Measurements from ENCODE around the gene CADM2.

The CADM2 gene

DNA sequence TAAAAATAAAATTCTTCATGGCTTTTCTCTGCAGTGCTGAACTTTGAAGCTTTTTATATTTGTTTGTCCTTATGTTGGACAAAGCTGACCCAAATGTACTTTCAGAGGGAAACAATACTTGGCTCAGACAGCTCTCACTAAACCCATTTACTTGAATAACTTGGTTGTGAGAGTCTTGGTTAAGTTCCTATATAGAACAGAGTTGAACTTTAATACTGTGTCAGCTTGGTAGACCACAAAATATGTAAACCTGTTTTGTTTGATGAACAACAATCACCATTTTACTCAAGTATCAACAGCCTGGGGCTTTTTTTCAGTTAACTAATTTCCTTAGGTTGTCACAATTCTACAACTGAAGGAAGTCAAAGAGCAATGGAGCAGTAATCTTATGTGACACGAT is 211.9 kb downstream of the CADM2 start:
- Histone ChIP-seq H3K36me3 (ENCODE audit: insufficient read depth, low read length) (no peaks in the 10 kb centered on the region), H3K9me3 (ENCODE audit: low read depth, low read length) (no peaks in the 10 kb centered on the region), H3K9ac (ENCODE audit: insufficient read length) (no peak overlapping the region), H3K4me3 (no peak overlapping the region), H3K27ac (no peak overlapping the region)
- TF ChIP-seq FOXP2 (optimal IDR thresholded peaks at IDR 0.05; ENCODE audit: control extremely low read depth, extremely low read length, insufficient read depth): no peak
- TF ChIP-seq EZH2 (IDR thresholded peaks at IDR 0.05): no peak
- no peak for TF ChIP-seq POLR2AphosphoS5 (IDR thresholded peaks at IDR 0.05; ENCODE audit: borderline replicate concordance, low read depth, low read length)
- no peak for DNase-seq (ENCODE audit: low read depth, low spot score)

DNA sequence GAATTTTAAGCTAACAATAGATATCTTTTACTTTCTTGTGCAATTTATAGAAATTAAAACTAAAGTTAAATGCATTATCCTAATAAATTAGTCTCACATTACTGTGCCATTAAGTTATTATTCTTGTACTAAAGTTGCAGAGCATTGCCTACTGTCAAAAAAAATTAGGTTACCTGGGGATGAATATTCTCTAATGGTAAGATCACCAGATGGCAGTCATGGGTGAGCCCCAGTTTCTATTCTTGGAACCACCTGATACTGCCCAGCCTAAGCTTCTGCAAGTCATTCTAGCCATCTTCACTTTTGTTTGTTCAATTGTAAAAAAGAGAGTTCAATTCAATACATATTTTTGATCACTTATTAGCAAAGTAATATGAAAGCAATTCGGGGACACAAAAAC is 213.2 kb downstream of the CADM2 start:
- DNase-seq (ENCODE audit: low read depth, low spot score): no peak
- no peak overlapping the region for H3K27ac ChIP-seq

DNA sequence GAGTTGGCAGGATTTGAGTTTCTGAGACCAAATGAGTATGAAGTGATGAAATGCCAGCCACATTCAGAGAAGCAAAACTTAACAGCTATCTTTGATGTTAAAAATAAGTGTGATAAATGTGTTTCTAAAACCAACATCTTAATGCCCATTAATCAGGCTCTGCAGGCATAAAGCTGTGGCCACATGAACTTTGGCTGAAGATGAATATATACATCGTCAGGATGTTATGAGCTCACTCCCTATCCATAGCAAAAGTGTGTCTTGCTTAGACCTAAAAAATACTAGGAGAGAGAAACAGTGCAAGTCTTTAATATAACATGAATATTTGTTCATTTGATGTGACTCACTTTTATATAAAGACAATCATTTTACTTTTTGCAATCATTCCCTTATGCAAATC is 218.0 kb downstream of the CADM2 start:
- Histone ChIP-seq H3K9me3 (ENCODE audit: low read depth, low read length) (no peaks in the 10 kb centered on the region), H3K36me3 (ENCODE audit: insufficient read depth, low read length) (no peaks in the 10 kb centered on the region), H3K27ac (no peak overlapping the region), H3K4me3 (no peak overlapping the region), H3K9ac (ENCODE audit: insufficient read length) (no peak overlapping the region)
- TF ChIP-seq POLR2AphosphoS5 (IDR thresholded peaks at IDR 0.05; ENCODE audit: borderline replicate concordance, low read depth, low read length) (no peak), FOXP2 (optimal IDR thresholded peaks at IDR 0.05; ENCODE audit: control extremely low read depth, extremely low read length, insufficient read depth) (no peak)
- DNase-seq (ENCODE audit: low read depth, low spot score): no peak

More for the DNA sequence above, 213.2 kb downstream of the CADM2 start:
- Histone ChIP-seq H3K9me3 (ENCODE audit: low read depth, low read length) (no peaks in the 10 kb centered on the region), H3K9ac (ENCODE audit: insufficient read length) (no peak overlapping the region), H3K36me3 (ENCODE audit: insufficient read depth, low read length) (no peaks in the 10 kb centered on the region), H3K4me3 (no peak overlapping the region)
- TF ChIP-seq POLR2AphosphoS5 (IDR thresholded peaks at IDR 0.05; ENCODE audit: borderline replicate concordance, low read depth, low read length) (no peak), EZH2 (IDR thresholded peaks at IDR 0.05) (no peak)

- TF ChIP-seq FOXP2 (optimal IDR thresholded peaks at IDR 0.05; ENCODE audit: control extremely low read depth, extremely low read length, insufficient read depth) (no peak), EZH2 (IDR thresholded peaks at IDR 0.05) (no peak), POLR2AphosphoS5 (IDR thresholded peaks at IDR 0.05; ENCODE audit: borderline replicate concordance, low read depth, low read length) (no peak)
- Histone ChIP-seq H3K27ac (peak overlapping the region; percentile 71), H3K4me3 (peak overlapping the region; percentile 35; the same call in 1 of the 2 replicates), H3K9ac (ENCODE audit: insufficient read length) (no peak overlapping the region), H3K9me3 (ENCODE audit: low read depth, low read length) (no peaks in the 10 kb centered on the region), H3K36me3 (ENCODE audit: insufficient read depth, low read length) (no peaks in the 10 kb centered on the region)
- no peak for DNase-seq (ENCODE audit: low read depth, low spot score)
Measured at GRCh38 chr3:85182975-85183752, 224.4 kb downstream of the CADM2 start.

DNA sequence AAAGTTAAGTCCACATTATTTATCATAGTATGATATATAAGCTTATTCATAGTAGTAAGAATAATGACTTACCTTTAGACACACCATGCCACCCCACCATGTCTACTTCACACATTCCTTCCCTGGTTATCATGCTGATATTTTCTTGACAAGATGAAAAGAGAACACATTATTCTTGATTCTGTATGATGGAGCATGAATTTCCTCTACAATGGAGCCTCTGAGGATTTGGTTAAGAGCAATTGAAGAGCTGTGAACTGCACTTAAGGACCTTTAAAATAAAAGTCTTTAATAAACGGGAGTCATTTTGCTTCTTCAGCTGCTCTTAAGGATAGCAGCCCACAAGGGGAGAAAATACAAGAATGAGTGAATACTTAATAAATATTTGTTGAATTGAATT is 226.7 kb downstream of the CADM2 start:
- no peak for DNase-seq (ENCODE audit: low read depth, low spot score)
- no peak overlapping the region for H3K9ac ChIP-seq (ENCODE audit: insufficient read length)
- no peaks in the 10 kb centered on the region for H3K9me3 ChIP-seq (ENCODE audit: low read depth, low read length)

GRCh38 chr3:85189731-85190130 is 230.9 kb downstream of the CADM2 start:
- H3K36me3 ChIP-seq (ENCODE audit: insufficient read depth, low read length): no peaks in the 10 kb centered on the region
- H3K9me3 ChIP-seq (ENCODE audit: low read depth, low read length): no peaks in the 10 kb centered on the region
- no peak overlapping the region for H3K4me3 ChIP-seq
- DNase-seq (ENCODE audit: low read depth, low spot score): no peak
- TF ChIP-seq EZH2 (IDR thresholded peaks at IDR 0.05) (no peak), POLR2AphosphoS5 (IDR thresholded peaks at IDR 0.05; ENCODE audit: borderline replicate concordance, low read depth, low read length) (no peak), FOXP2 (optimal IDR thresholded peaks at IDR 0.05; ENCODE audit: control extremely low read depth, extremely low read length, insufficient read depth) (no peak)
- no peak overlapping the region for H3K27ac ChIP-seq
- H3K9ac ChIP-seq (ENCODE audit: insufficient read length): no peak overlapping the region

More for the DNA sequence above, 226.7 kb downstream of the CADM2 start:
- Histone ChIP-seq H3K36me3 (ENCODE audit: insufficient read depth, low read length) (no peaks in the 10 kb centered on the region), H3K4me3 (no peak overlapping the region), H3K27ac (no peak overlapping the region)
- TF ChIP-seq EZH2 (IDR thresholded peaks at IDR 0.05) (no peak), FOXP2 (optimal IDR thresholded peaks at IDR 0.05; ENCODE audit: control extremely low read depth, extremely low read length, insufficient read depth) (no peak), POLR2AphosphoS5 (IDR thresholded peaks at IDR 0.05; ENCODE audit: borderline replicate concordance, low read depth, low read length) (no peak)

DNA sequence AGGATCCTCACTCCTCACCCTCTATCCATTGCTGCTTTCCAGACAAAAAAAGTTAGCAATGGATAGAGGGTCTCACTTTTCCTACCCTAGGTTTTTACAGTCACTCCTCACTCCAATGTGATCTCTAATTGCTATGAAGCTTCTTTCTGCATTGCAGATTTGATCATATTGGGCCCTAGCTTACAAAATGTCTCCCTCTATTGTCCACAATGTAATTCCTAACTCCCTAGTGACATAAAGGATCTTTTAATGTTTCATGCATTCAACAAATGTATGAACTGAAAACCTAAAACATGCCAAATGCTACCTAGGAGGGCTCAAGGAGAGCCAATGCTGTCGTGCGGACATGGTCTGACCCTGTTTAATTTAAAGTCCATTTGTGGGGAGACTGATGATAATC is 234.8 kb downstream of the CADM2 start:
- Histone ChIP-seq H3K36me3 (ENCODE audit: insufficient read depth, low read length) (no peaks in the 10 kb centered on the region), H3K4me3 (no peak overlapping the region), H3K9me3 (ENCODE audit: low read depth, low read length) (no peaks in the 10 kb centered on the region), H3K9ac (ENCODE audit: insufficient read length) (no peak overlapping the region), H3K27ac (no peak overlapping the region)
- TF ChIP-seq EZH2 (IDR thresholded peaks at IDR 0.05) (no peak), POLR2AphosphoS5 (IDR thresholded peaks at IDR 0.05; ENCODE audit: borderline replicate concordance, low read depth, low read length) (no peak), FOXP2 (optimal IDR thresholded peaks at IDR 0.05; ENCODE audit: control extremely low read depth, extremely low read length, insufficient read depth) (no peak)
- no peak for DNase-seq (ENCODE audit: low read depth, low spot score)

GRCh38 chr3:85208650-85209049 is 249.9 kb downstream of the CADM2 start:
- H3K9me3 ChIP-seq (ENCODE audit: low read depth, low read length): no peaks in the 10 kb centered on the region
- no peaks in the 10 kb centered on the region for H3K36me3 ChIP-seq (ENCODE audit: insufficient read depth, low read length)
- no peak overlapping the region for H3K27ac ChIP-seq
- no peak for DNase-seq (ENCODE audit: low read depth, low spot score)
- H3K9ac ChIP-seq (ENCODE audit: insufficient read length): no peak overlapping the region
- no peak overlapping the region for H3K4me3 ChIP-seq
- TF ChIP-seq POLR2AphosphoS5 (IDR thresholded peaks at IDR 0.05; ENCODE audit: borderline replicate concordance, low read depth, low read length) (no peak), EZH2 (IDR thresholded peaks at IDR 0.05) (no peak), FOXP2 (optimal IDR thresholded peaks at IDR 0.05; ENCODE audit: control extremely low read depth, extremely low read length, insufficient read depth) (no peak)

- no peaks in the 10 kb centered on the region for H3K9me3 ChIP-seq (ENCODE audit: low read depth, low read length)
- no peak overlapping the region for H3K4me3 ChIP-seq
- H3K27ac ChIP-seq: no peak overlapping the region
- TF ChIP-seq FOXP2 (optimal IDR thresholded peaks at IDR 0.05; ENCODE audit: control extremely low read depth, extremely low read length, insufficient read depth): no peak
- no peak for TF ChIP-seq POLR2AphosphoS5 (IDR thresholded peaks at IDR 0.05; ENCODE audit: borderline replicate concordance, low read depth, low read length)
- no peak for TF ChIP-seq EZH2 (IDR thresholded peaks at IDR 0.05)
- H3K36me3 ChIP-seq (ENCODE audit: insufficient read depth, low read length): no peaks in the 10 kb centered on the region
- no peak overlapping the region for H3K9ac ChIP-seq (ENCODE audit: insufficient read length)
- DNase-seq (ENCODE audit: low read depth, low spot score): no peak
Measured at GRCh38 chr3:85210540-85210939, 251.8 kb downstream of the CADM2 start.

All from SK-N-MC (cell line).